ENCODE measurements around the gene TMPRSS15.

Gene TMPRSS15

GRCh38 chr21:18340387-18340942 is 63.1 kb downstream of the TMPRSS15 start:
- FAIRE-seq: no peak

GRCh38 chr21:18335651-18336236 is 67.8 kb downstream of the TMPRSS15 start:
- FAIRE-seq: no peak

DNA sequence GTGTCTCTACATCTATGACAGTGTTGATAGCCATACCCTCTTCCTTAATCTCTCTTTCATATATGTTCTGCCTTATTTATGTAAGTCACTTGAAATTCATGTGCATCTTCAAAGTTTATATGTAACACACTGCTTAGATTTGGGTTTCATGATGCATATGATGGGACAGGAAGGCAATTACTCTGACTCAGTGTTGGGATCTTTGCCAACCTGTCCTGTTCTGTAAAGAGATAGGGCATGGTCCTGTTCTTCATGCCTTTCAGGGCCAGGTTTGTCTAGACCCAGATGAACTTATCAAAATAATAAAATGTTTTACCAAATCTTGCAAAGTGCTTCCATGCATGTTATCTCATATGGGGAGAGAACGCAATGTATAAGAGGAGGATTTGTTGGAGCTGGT is 69.5 kb downstream of the TMPRSS15 start:
- FAIRE-seq: no peak

GRCh38 chr21:18318156-18318555 is 85.4 kb downstream of the TMPRSS15 start:
- no peak for FAIRE-seq

DNA sequence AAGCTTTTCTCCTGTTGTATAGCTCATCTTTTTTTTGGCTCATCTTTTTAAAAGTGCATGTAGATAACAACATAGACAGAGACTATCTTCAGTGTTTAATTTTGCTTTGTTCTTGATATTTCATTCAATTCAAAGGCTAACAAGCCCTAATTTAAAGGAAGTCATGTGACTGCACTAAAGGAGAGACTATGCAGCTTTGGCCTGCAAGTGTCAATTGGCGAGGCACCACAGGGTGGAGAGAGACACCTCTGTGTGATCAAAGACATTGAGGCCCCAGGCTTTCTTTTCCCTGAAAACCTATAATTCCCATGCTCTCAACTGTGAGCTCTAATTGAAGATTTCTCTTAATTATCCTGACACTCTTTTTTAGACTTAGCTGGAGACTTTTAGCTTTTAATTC is 105.4 kb downstream of the TMPRSS15 start:
- FAIRE-seq: no peak

GRCh38 chr21:18294100-18294499 is 109.5 kb downstream of the TMPRSS15 start:
- FAIRE-seq: no peak

DNA sequence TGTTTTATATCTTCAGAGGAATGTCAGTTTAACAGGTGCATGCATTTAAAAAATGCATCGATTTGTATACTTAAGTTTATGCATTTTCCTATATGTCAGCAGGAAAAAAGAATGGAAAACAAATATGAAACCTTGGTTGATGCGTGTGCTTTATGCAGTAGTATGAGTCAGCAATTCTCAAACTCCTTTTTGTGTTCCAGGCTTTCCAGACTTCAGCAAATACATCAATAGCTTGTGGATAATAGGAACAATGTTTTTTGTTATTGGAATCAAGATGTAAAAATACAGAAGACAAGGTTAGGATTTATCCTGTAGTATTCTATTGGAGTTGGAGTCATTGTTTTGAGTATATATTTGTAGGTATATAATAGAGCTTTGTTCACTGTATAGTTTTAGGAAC is 113.7 kb downstream of the TMPRSS15 start:
- FAIRE-seq: no peak

DNA sequence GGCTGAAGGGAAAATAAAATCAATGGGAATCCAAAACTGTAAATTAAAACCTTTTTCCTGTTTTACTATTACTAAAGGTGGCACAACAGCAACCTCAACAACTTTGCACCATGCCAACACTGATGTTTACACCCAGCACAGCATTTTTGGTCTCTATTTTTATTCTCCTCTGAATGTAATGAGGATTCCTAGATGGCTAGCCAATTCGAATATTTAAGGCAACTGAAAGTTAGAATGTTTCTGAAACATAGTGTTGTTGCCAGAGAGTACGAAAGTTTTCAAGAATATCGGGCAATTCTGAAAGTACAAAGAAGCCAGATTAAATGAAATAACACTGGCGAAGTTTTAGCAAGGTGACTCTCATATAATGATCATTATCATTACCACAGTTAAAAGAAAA is 118.2 kb downstream of the TMPRSS15 start:
- no peak for FAIRE-seq

DNA sequence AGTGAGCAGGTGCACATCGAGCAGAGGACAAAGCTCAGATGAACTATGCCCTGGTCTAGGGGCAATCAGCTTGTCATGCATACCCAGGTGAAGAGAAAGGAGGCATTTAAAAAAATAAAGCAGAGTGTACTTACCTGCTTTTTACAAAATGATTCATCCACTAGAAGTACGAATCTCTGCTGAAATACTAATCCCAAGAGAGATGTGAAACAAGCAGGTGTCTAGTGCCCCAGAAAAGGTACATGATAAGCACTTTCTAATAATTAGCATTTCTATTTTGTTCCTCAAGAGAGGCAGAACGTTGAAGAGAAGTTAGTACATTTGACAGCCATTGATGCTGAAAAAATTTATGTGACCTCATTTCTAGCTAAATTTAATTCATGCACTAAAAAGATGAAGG is 127.8 kb downstream of the TMPRSS15 start:
- FAIRE-seq: no peak

- FAIRE-seq: no peak
These were observed 129.2 kb downstream of the TMPRSS15 start for GRCh38 chr21:18274370-18274769.

GRCh38 chr21:18273400-18273799 is 130.2 kb downstream of the TMPRSS15 start:
- no peak for FAIRE-seq

DNA sequence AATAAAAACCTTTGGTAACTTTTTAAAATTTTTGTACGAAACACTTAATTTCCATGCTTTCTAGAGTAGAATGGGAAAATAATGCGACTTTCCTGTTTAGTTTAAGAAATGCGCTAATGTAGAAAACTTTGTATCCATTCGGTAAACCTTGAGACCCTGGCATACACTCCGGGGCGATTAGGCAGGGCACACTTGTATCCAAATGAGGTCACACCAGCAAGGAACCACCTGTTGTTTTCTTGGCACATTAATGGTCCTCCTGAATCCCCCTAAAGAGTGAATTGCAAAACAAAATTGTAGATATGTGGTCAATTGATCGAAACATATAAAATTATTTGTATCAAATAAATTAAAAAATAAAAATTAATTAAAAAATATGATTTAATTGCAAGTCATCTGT is 133.7 kb downstream of the TMPRSS15 start:
- FAIRE-seq: no peak

DNA sequence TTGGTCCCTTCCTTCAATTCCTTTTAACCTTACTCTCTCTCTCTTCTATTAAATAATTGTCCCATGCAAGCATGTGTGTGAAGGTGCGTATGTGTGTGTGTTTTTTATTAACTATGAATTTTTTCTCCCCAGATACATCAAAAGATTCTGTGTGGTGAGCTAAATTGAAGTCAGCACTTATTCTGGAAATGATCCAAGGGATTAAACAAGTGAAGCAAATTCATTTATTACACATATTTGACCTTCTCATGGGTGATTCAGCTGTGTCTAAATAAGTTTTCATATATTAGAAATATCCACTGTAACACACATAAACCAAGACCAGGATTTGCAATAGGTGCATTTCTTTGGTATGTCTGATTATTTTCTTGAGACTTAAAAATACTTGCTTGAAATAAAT is 134.7 kb downstream of the TMPRSS15 start:
- no peak for FAIRE-seq

- FAIRE-seq: no peak
These were observed 136.1 kb downstream of the TMPRSS15 start for GRCh38 chr21:18267496-18267895.

GRCh38 chr21:18265944-18266343 is 137.6 kb downstream of the TMPRSS15 start:
- no peak for FAIRE-seq

GRCh38 chr21:18253799-18254198 is 149.8 kb downstream of the TMPRSS15 start:
- FAIRE-seq: no peak

GRCh38 chr21:18253221-18253620 is 150.4 kb downstream of the TMPRSS15 start:
- FAIRE-seq: no peak

DNA sequence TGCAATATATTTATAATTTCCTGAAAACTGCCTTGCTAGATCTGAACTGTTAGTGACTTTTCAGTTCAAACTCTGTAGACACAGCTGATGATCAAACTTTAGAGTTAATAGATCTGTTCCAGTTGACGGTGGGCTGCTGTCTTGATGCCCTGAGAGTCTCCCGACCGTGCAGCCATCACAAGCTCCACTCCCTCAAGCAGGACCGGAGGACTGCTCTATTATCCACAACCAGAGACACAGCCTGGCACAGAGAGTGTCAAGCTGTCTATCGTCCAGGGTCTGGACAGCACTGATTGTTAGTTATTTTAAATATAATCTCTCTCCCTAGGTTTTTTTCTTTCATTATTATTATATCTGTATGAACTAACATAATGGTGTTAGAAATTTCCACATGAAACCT is 150.9 kb downstream of the TMPRSS15 start:
- FAIRE-seq: no peak

DNA sequence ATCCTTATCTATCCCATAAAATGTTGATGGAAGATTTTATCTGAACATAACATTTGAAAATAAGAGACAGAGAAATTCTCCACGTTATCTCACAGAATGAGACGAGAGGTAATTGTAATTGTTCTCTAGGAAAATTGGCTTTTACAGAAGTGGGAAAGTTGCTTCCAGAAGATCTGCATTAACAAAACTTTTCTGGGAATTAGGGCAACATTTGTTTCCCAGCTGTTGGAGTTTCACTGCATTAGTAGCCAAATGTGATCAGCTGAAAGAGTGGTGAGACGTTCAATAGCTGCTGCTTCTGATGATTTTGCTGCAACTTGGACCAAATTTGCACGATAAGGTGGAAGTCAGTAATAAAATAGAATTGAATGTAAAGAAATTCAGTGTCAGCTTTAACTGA is 151.3 kb downstream of the TMPRSS15 start:
- no peak for FAIRE-seq

DNA sequence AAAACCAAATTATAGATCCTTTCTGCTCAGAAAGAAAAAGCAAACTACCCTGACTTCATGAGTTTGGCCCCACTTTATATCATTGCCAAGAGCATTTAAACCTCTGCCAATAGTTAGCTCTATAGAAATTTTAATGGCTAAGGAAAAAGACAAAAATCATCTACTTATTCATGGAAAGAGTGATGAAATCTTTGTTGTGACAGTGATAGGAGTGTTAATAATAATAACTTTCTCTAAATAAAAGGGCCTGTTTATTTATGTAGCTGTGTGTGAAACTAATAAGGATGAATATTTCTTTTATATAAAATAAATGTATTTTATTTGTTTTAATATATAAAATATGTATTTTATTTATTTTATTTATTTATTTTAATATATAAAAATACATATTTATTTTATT is 152.5 kb downstream of the TMPRSS15 start:
- FAIRE-seq: no peak

GRCh38 chr21:18249672-18250071 is 153.9 kb downstream of the TMPRSS15 start:
- FAIRE-seq: no peak

- FAIRE-seq: no peak
These were observed 155.4 kb downstream of the TMPRSS15 start for GRCh38 chr21:18248171-18248570.

DNA sequence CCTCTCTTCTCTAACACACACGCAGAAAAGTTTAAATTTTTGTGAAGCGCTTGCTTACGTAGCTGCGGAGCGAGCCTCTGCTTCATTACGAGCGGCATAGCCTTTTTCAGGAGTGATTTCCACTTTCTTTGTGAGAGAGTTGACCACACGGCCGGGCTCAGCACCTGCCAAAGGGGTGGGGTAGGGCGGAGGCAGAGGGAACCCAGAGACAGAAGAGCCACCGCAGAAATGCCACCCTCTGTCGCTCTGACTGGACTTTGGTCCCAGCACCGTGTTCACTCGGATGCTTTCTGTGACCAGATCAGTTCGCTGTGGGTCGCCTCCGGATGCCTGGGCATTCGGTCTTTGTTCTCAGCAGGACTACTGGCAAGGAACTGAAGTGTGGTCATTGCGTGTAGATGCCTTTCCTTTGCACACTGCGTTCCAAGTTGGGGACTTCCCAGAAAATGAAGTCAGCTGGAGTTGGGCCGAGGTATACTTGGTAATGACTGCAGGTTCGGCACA is 158.1 kb downstream of the TMPRSS15 start:
- FAIRE-seq: no peak

- FAIRE-seq: no peak
These were observed 158.7 kb downstream of the TMPRSS15 start, which contains the start of gene CHODL for GRCh38 chr21:18244671-18245463. TSS of gene CHODL (plus strand) at chr21:18244833. CDS start at chr21:18245224, 391 bp downstream.

All from colon (tissue), 2 donors.